SK-N-SH (cell line): ENCODE data around the gene CHKB. TPM values are rescaled to one million over a fixed set of nuclear protein-coding genes. Genes with fewer than 3 reads are reported as not detected.

Experiments
- CTCF ChIA-PET: fragments of 300-600, 350-600 bp; formaldehyde crosslinking; extraction: SDS; loops from one replicate; lab custom pipeline; 2021; lab: Yijun Ruan, JAX
- POLR2A ChIA-PET: fragments of 350-600 bp; sonication (Branson Sonifier 250); formaldehyde crosslinking; extraction: SDS; loops from one replicate; lab custom pipeline; 2020; ENCODE audit warnings: antibody characterized with exemption, inconsistent platforms; lab: Yijun Ruan, JAX
- DNase-seq: peaks from one replicate; pipeline ENCODE4 v3.0.0; 2012
- H2AFZ ChIP-seq: fragments of 200-600 bp; sonication (generic); 2 replicates; pipeline ENCODE4 v1.8.1; 2016; ENCODE audit warnings: antibody characterized with exemption, mild to moderate bottlenecking, low read depth
- H3F3A ChIP-seq: fragments of 200-600 bp; sonication (generic); replicated peaks from 2 replicates; pipeline ENCODE3; 2016; ENCODE audit warnings: antibody characterized with exemption, mild to moderate bottlenecking; ENCODE audit not compliant: insufficient read depth
- H3K27ac ChIP-seq, 2 experiments: fragments of 200-500 bp in 1 of 2; fragments of 200-600 bp in 1 of 2; sonication (Bioruptor generic) in 1 of 2; sonication (generic), shearing (Covaris generic) in 1 of 2; 2 replicates each; pipeline versions ENCODE4 v1.5.1 to v1.6.1; 2014 to 2016; ENCODE audit warnings: low read depth in 2 of 2, inconsistent platforms in 1 of 2, low read length in 1 of 2, mild to moderate bottlenecking in 1 of 2, mixed read lengths in 1 of 2
- H3K27me3 ChIP-seq: fragments of 200-600 bp; sonication (generic), shearing (Covaris generic); 2 replicates; pipeline ENCODE4 v1.6.1; 2016; ENCODE audit warnings: mixed run types; ENCODE audit not compliant: insufficient read depth
- H3K36me3 ChIP-seq, 2 experiments: fragments of 200-500 bp in 1 of 2; fragments of 200-600 bp in 1 of 2; sonication (Bioruptor generic) in 1 of 2; sonication (generic) in 1 of 2; replicated peaks in 1 of 2; 2 replicates each; pipeline versions ENCODE3 to v1.5.1; 2014 to 2016; ENCODE audit warnings: low read length in 1 of 2, mild to moderate bottlenecking in 1 of 2; ENCODE audit not compliant: insufficient read depth in 2 of 2, control insufficient read depth in 1 of 2
- H3K4me1 ChIP-seq, 2 experiments: fragments of 200-500 bp in 1 of 2; fragments of 200-600 bp in 1 of 2; sonication (Bioruptor generic) in 1 of 2; sonication (generic), shearing (Covaris generic) in 1 of 2; 2 replicates each; pipeline versions ENCODE4 v1.5.1 to v1.6.1; 2014 to 2016; ENCODE audit warnings: low read depth in 1 of 2, low read length in 1 of 2, mixed run types in 1 of 2; ENCODE audit not compliant: insufficient read depth in 2 of 2, control insufficient read depth in 1 of 2
- H3K4me2 ChIP-seq: fragments of 200-600 bp; sonication (generic), shearing (Covaris generic); 2 replicates; pipeline ENCODE4 v1.6.1; 2017; ENCODE audit warnings: mixed run types
- H3K4me3 ChIP-seq, 2 experiments: fragments of 200-500 bp in 1 of 2; fragments of 200-600 bp in 1 of 2; sonication (Bioruptor generic) in 1 of 2; sonication (generic), shearing (Covaris generic) in 1 of 2; 2 replicates each; pipeline versions ENCODE4 v1.5.1 to v1.8.1; 2014 to 2016; ENCODE audit warnings: low read depth in 2 of 2, inconsistent platforms in 1 of 2, low read length in 1 of 2, mild to moderate bottlenecking in 1 of 2, mixed read lengths in 1 of 2, moderate library complexity in 1 of 2
- H3K79me2 ChIP-seq: fragments of 200-600 bp; sonication (generic); 2 replicates; pipeline ENCODE4 v1.8.1; 2017; ENCODE audit warnings: mild to moderate bottlenecking; ENCODE audit not compliant: insufficient read depth
- H3K9ac ChIP-seq: fragments of 200-600 bp; sonication (generic); 2 replicates; pipeline ENCODE4 v1.6.1; 2017; ENCODE audit warnings: mixed run types
- H3K9me2 ChIP-seq: fragments of 200-600 bp; sonication (generic); 2 replicates; pipeline ENCODE4 v1.6.1; 2017; ENCODE audit warnings: mixed run types
- H3K9me3 ChIP-seq: fragments of 200-600 bp; sonication (generic); 2 replicates; pipeline ENCODE4 v1.6.1; 2017; ENCODE audit warnings: mixed run types, mild to moderate bottlenecking, moderate library complexity
- H4K20me1 ChIP-seq: fragments of 200-600 bp; sonication (generic); 2 replicates; pipeline ENCODE4 v1.6.1; 2017; ENCODE audit warnings: mild to moderate bottlenecking, mixed run types; ENCODE audit not compliant: insufficient read depth
- CHD2 ChIP-seq: fragments of 150-350 bp; IDR thresholded peaks from 2 replicates; pipeline ENCODE4 v1.6.1; 2018; ENCODE audit warnings: low read length; ENCODE audit not compliant: partially characterized antibody
- CTCF ChIP-seq: fragments of 200-600 bp; sonication (generic); IDR thresholded peaks from 2 replicates; pipeline ENCODE4 v1.6.1; 2017; ENCODE audit warnings: antibody characterized with exemption, mild to moderate bottlenecking, moderate library complexity
- FOSL2 ChIP-seq: IDR thresholded peaks from 2 replicates; pipeline ENCODE4 v1.4.0; 2012; ENCODE audit warnings: low read depth, mild to moderate bottlenecking, moderate library complexity, borderline replicate concordance
- GABPA ChIP-seq: IDR thresholded peaks from 2 replicates; pipeline ENCODE4 v1.4.0; 2012; ENCODE audit warnings: low read depth, mild to moderate bottlenecking
- JUND ChIP-seq: IDR thresholded peaks from 2 replicates; pipeline ENCODE4 v1.4.0; 2012
- MAX ChIP-seq: IDR thresholded peaks from 2 replicates; pipeline ENCODE4 v1.4.0; 2012; ENCODE audit warnings: low read depth
- MXI1 ChIP-seq: IDR thresholded peaks from 2 replicates; pipeline ENCODE4 v1.6.1; 2012; ENCODE audit warnings: mild to moderate bottlenecking, low read depth, low read length, improper control_type of control experiment
- NRF1 ChIP-seq: IDR thresholded peaks from 2 replicates; pipeline ENCODE4 v1.6.1; 2012; ENCODE audit warnings: low read depth, mild to moderate bottlenecking, low read length
- POLR2AphosphoS5 ChIP-seq: IDR thresholded peaks from 2 replicates; pipeline ENCODE4 v1.6.1; 2012; ENCODE audit warnings: low read depth, low read length
- REST ChIP-seq: IDR thresholded peaks from 2 replicates; pipeline ENCODE4 v1.6.1; 2012; ENCODE audit warnings: mild to moderate bottlenecking, low read depth, low read length, moderate library complexity
- SIN3A ChIP-seq: IDR thresholded peaks from 2 replicates; pipeline ENCODE4 v1.6.1; 2012; ENCODE audit warnings: low read depth, mild to moderate bottlenecking, low read length, moderate library complexity, borderline replicate concordance
- TAF1 ChIP-seq: IDR thresholded peaks from 2 replicates; pipeline ENCODE4 v1.6.1; 2012; ENCODE audit warnings: low read depth, mild to moderate bottlenecking, low read length, moderate library complexity, borderline replicate concordance
- TCF12 ChIP-seq: IDR thresholded peaks from 2 replicates; pipeline ENCODE4 v1.4.0; 2012
- TEAD4 ChIP-seq: IDR thresholded peaks from 2 replicates; pipeline ENCODE4 v1.4.0; 2012; ENCODE audit warnings: mild to moderate bottlenecking, borderline replicate concordance; ENCODE audit not compliant: insufficient read depth
- USF1 ChIP-seq: IDR thresholded peaks from 2 replicates; pipeline ENCODE4 v1.4.0; 2012; ENCODE audit warnings: low read depth, borderline replicate concordance
- WGBS: methylation state at CpG from one replicate; pipeline ENCODE4 v1.1.6; 2017; ENCODE audit warnings: low lambda C conversion rate; 5-methylcytosine and 5-hydroxymethylcytosine counted together
- polyA plus RNA-seq, 3 experiments: library from polyadenylated mRNA; depleted of rRNA; stranded (reverse); fragments of >200 nt; gene quantifications; 2 replicates each; pipeline ENCODE4 v1.2.3, GENCODE V29; 2012

Gene CHKB
- polyA plus RNA-seq, 1 of the 3 experiments (the other 2 are of a cell fraction) = 39.6 TPM

GRCh38 chr22:50630376-50630775, 47.7 kb upstream of the CHKB start:
- H2AFZ ChIP-seq = no peak overlapping the region
- no peak overlapping the region for H3K4me2 ChIP-seq
- no peaks in the 10 kb centered on the region for H3K27me3 ChIP-seq
- no peak overlapping the region for H3K4me3 ChIP-seq
- H3K9me3 ChIP-seq = no peaks in the 10 kb centered on the region
- 93% methylated on average over 2 of the region's 5 CpGs for WGBS
- H4K20me1 ChIP-seq = no peaks in the 10 kb centered on the region
- no peaks in the 10 kb centered on the region for H3K9me2 ChIP-seq
- POLR2A ChIA-PET = no interaction called here
- H3K27ac ChIP-seq = no peak overlapping the region
- peaks cover 7% of the 10 kb centered on the region; the same call in 1 of the 2 replicates for H3K79me2 ChIP-seq
- TF ChIP-seq FOSL2 (no peak), TEAD4 (no peak), TAF1 (no peak), REST (no peak), MXI1 (no peak), SIN3A (no peak), MAX (no peak), JUND (no peak), TCF12 (no peak), CHD2 (no peak), CTCF (no peak), GABPA (no peak), POLR2AphosphoS5 (no peak), USF1 (no peak), NRF1 (no peak)
- H3F3A ChIP-seq = no peaks in the 10 kb centered on the region
- DNase-seq = no peak
- peaks cover 5 to 22% of the 10 kb centered on the region in 2 experiments; a peak in 1 of 4 replicates for H3K4me1 ChIP-seq
- no peaks in the 10 kb centered on the region for H3K36me3 ChIP-seq
- H3K9ac ChIP-seq = no peak overlapping the region
- CTCF ChIA-PET = no interaction called here
